ENCODE measurements around the gene IL17RD. TPM values are rescaled to one million over a fixed set of nuclear protein-coding genes. Genes with fewer than 3 reads are reported as not detected.

The IL17RD gene
- total and polyA plus RNA-seq, 7 experiments from 2014 or later = 0.03 to 0.05 TPM; not detected in 5

DNA sequence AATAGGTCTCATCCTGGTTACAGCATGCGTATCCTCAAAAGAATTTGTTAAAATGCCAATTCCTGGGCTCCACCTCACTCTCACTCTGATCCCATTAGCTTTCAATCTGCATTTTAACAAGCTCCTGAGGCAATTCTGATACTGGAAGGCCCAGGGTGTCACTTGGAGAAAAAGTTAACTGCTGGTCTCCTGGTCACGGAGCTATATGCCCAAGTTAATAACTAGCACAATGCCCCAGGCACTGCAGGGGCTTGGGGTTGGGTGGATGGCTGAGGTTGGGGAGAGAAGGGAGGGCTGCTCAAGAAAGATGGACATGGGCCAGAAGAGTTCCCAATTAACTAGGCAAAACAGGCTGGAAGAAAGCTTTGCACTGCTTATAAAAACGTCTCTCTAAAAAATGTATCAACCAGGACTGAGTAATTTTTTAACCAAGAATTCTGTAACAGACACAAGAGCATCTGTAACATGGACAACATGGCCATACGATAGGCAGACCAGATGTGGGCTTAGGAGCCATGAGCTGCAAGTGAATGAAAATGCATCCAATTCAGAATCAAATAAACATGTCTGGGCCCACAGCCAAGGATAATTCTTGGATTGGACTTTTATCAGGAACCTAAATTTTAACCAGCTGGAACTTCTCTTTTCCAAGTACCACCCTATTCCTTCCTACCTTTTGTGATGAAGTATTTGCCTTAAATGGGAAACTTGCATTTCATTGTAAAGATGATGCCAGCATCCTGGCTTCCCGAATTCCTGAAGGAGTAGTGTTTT lies 4.2 kb downstream of the IL17RD start:
- H3K36me3 ChIP-seq (ENCODE audit: control insufficient read depth in 2 of 3, insufficient read depth in 3 of 3, low read length in 3 of 3) = no peaks in the 10 kb centered on the region
- ChIA-PET POLR2A (no interaction called here), CTCF (no interaction called here)
- no peaks in the 10 kb centered on the region for H3K9me3 ChIP-seq (ENCODE audit: control insufficient read depth in 2 of 3, low read length in 3 of 3)
- DNase-seq = no peak
- Mint-ChIP-seq H3K27ac (peak overlapping the region in 1 of 9 donors; percentile 80), H3K9me3 (peaks cover 0 to 2% (median 0%) of the 10 kb centered on the region in 11 donors), H3K36me3 (peaks cover 0 to 4% (median 0%) of the 10 kb centered on the region in 5 donors), H3K27me3 (peaks cover 55 to 76% (median 71%) of the 10 kb centered on the region in 5 donors), H3K4me3 (no peak overlapping the region), H3K4me1 (peaks cover 15 to 31% (median 22%) of the 10 kb centered on the region in 7 donors)
- ATAC-seq = no peak
- peaks cover 0 to 3% of the 10 kb centered on the region in 2 donors for H3K27me3 ChIP-seq (ENCODE audit: control insufficient read depth in 2 of 2, insufficient read depth in 2 of 2, low read length in 2 of 2)
- no peak overlapping the region for H3K27ac ChIP-seq (ENCODE audit: low read depth, low read length)
- no peak overlapping the region for H3K4me3 ChIP-seq (ENCODE audit: low read length)
- peaks cover 0 to 5% of the 10 kb centered on the region in 2 donors for H3K4me1 ChIP-seq (ENCODE audit: control insufficient read depth in 2 of 2, insufficient read depth in 2 of 2, low read length in 2 of 2)
- intact Hi-C loops (cut with micrococcal nuclease) = loop anchor here in 1 of 2 donors (5.0 kb wide), 1 partner anchor 59 kb away; no protein-coding TSS in a partner anchor

DNA sequence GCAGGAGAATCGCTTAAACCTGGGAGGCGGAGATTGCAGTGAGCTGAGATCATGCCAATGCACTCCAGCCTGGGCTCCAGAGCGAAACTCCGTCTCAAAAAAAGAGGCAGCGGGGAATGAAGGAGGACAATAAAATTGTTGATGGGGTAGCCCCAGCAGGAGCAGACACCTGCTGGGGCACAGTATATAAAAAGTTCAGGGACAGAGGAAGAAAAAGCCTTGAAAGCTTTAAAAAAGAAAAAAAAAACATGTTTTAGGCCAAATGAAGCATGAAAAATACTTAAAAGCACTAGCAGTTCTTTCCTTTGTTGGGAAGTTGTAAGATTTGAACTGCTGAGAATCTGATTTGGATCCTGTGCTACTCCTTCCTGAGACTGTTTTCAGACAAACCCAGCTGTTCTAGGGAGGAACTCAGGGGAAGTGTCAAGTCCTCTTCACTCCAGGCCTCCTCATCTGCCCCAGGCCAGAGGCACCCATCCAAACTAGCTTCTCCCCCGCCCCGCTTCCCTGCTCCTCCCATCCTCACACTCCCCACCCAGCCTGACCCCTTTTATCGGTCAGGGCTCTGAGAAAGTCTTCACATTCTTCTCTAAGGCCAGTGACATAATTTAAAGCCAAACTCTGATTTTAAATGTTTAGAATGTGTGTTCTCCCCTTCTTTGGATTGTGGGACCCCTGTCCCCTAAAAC lies 4.9 kb downstream of the IL17RD start:
- ChIA-PET CTCF (no interaction called here), POLR2A (no interaction called here)
- no peaks in the 10 kb centered on the region for H3K36me3 ChIP-seq (ENCODE audit: control insufficient read depth in 2 of 3, insufficient read depth in 3 of 3, low read length in 3 of 3)
- DNase-seq (no peak), ATAC-seq (no peak)
- intact Hi-C loops (cut with micrococcal nuclease) = loop anchor here in 1 of 2 donors (5.0 kb wide), 1 partner anchor 58 kb away; no protein-coding TSS in a partner anchor
- H3K36me3 Mint-ChIP-seq = peaks cover 0 to 4% (median 0%) of the 10 kb centered on the region in 5 donors
- peak overlapping the region in 1 of 9 donors; percentile 80 for H3K27ac Mint-ChIP-seq
- H3K9me3 ChIP-seq (ENCODE audit: control insufficient read depth in 2 of 3, low read length in 3 of 3) = no peaks in the 10 kb centered on the region
- H3K27ac ChIP-seq (ENCODE audit: low read depth, low read length) = no peak overlapping the region
- H3K4me3 Mint-ChIP-seq = no peak overlapping the region
- H3K9me3 Mint-ChIP-seq = peaks cover 0 to 2% (median 0%) of the 10 kb centered on the region in 11 donors
- peaks cover 53 to 74% (median 65%) of the 10 kb centered on the region in 5 donors for H3K27me3 Mint-ChIP-seq
- H3K4me1 Mint-ChIP-seq = peaks cover 13 to 25% (median 17%) of the 10 kb centered on the region in 7 donors
- H3K27me3 ChIP-seq (ENCODE audit: control insufficient read depth in 2 of 2, insufficient read depth in 2 of 2, low read length in 2 of 2) = no peaks in the 10 kb centered on the region
- H3K4me1 ChIP-seq (ENCODE audit: control insufficient read depth in 2 of 2, insufficient read depth in 2 of 2, low read length in 2 of 2) = peaks cover 0 to 5% of the 10 kb centered on the region in 2 donors
- H3K4me3 ChIP-seq (ENCODE audit: low read length) = no peak overlapping the region

DNA sequence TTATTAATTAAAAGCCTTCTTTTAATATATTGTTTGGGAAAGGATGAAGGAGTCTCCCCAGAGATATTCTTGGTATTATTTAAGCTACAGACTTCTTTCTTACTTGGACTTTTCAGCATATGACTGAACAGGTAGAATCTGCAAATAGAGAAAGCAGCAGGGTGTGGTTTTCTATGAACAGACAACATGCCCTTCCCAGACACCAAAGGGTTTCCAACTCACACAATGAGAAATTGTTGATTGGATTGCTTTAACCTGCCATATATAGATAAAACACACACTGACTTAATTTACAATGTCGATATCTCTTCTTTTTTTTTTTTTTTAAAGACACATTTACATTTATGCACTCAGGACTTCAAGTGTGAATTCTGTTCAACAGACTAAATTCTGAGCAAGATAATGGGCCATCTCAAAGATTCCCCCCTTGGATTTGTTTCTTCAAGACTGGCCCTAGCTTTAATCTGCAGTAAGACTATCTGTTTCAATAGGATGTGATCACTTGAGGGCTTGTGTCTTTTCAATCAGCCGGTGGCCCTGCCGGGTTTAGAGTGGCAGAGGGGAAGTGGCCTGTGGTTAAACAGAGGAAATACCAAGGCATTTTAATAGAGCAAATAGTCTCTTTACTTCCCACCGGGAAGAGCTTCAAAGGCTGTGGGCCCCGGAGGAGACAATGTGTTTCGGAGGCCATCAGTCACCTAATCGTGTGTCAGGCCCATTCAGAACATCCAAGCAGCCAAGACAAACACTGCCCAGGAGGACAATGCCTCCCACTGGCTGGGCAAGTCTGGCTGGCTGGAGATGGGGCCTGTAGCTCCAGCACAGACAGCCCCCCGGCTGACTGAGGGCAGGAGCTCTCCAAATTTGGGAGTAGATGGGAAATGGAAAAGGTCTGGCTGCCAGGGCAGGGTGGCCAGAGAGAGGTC lies 6.1 kb downstream of the IL17RD start:
- DNase-seq (no peak), ATAC-seq (peak; percentile 40)
- peaks cover 0 to 5% of the 10 kb centered on the region in 2 donors for H3K4me1 ChIP-seq (ENCODE audit: control insufficient read depth in 2 of 2, insufficient read depth in 2 of 2, low read length in 2 of 2)
- H3K36me3 ChIP-seq (ENCODE audit: control insufficient read depth in 2 of 3, insufficient read depth in 3 of 3, low read length in 3 of 3) = no peaks in the 10 kb centered on the region
- H3K4me3 Mint-ChIP-seq = peak overlapping the region in 1 of 10 donors; percentile 5
- no peaks in the 10 kb centered on the region for H3K27me3 ChIP-seq (ENCODE audit: control insufficient read depth in 2 of 2, insufficient read depth in 2 of 2, low read length in 2 of 2)
- POLR2A ChIA-PET = interaction anchor here (0.7 kb wide), 1 partner anchor 18 kb away, joined by 3 read pairs; no protein-coding TSS in a partner anchor
- H3K4me1 Mint-ChIP-seq = peaks cover 8 to 20% (median 13%) of the 10 kb centered on the region in 7 donors
- CTCF ChIA-PET = interaction anchor here (0.6 kb wide), 1 partner anchor 1058 kb away, joined by 4 read pairs; no protein-coding TSS in a partner anchor
- peaks cover 54 to 81% (median 64%) of the 10 kb centered on the region in 5 donors for H3K27me3 Mint-ChIP-seq
- H3K36me3 Mint-ChIP-seq = peaks cover 0 to 4% (median 0%) of the 10 kb centered on the region in 5 donors
- intact Hi-C loops (cut with micrococcal nuclease) = no loop called here
- H3K27ac ChIP-seq (ENCODE audit: low read depth, low read length) = no peak overlapping the region
- H3K9me3 Mint-ChIP-seq = peaks cover 0 to 2% (median 0%) of the 10 kb centered on the region in 11 donors
- H3K27ac Mint-ChIP-seq = no peak overlapping the region
- H3K4me3 ChIP-seq (ENCODE audit: low read length) = no peak overlapping the region
- no peaks in the 10 kb centered on the region for H3K9me3 ChIP-seq (ENCODE audit: control insufficient read depth in 2 of 3, low read length in 3 of 3)

DNA sequence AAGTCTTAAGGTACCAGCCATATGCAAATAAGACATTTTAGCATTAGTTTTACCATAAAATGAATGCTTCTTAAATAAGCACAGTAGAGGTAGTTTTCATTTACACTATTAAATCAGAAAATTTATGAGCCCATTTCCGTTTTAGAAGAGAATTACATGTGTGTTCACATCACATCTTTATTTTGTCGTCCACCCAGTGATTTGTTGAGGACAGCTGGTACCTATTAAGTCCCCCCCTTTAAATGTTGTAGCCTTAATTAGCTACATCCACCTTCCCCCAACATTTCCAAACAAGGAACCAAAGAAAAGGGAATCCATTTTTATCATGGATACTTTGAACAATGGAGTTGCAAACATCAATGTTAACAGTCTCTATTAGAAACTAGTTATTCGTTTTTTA lies 6.8 kb downstream of the IL17RD start:
- peaks cover 50 to 77% (median 59%) of the 10 kb centered on the region in 5 donors for H3K27me3 Mint-ChIP-seq
- CTCF ChIA-PET = no interaction called here

DNA sequence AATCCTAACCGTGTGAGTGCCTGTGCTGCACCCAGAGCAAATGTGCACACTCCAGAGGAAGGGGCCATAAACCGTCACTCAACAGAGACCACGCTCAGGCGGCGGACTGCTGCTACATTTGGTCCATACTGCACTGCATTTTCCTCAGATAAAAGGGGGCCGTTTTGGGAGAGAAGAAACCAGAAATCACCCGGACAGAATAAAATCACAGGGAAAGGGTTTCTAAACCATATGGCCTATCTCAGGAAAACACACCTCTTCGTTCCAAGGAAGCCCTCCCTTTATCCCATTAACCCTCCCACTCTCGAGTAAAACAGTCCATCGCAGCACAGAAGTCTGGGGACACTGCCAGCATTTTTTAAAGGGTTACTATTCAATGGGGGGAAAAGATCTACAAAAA lies 7.6 kb downstream of the IL17RD start:
- ATAC-seq (no peak), DNase-seq (no peak)
- no peaks in the 10 kb centered on the region for H3K27me3 ChIP-seq (ENCODE audit: control insufficient read depth in 2 of 2, insufficient read depth in 2 of 2, low read length in 2 of 2)
- Mint-ChIP-seq H3K4me3 (no peak overlapping the region), H3K27me3 (peaks cover 45 to 74% (median 52%) of the 10 kb centered on the region in 5 donors), H3K36me3 (peaks cover 0 to 4% (median 0%) of the 10 kb centered on the region in 5 donors), H3K4me1 (peaks cover 7 to 13% (median 11%) of the 10 kb centered on the region in 7 donors), H3K9me3 (no peaks in the 10 kb centered on the region), H3K27ac (no peak overlapping the region)
- ChIA-PET CTCF (no interaction called here), POLR2A (no interaction called here)
- peaks cover 0 to 5% of the 10 kb centered on the region in 2 donors for H3K4me1 ChIP-seq (ENCODE audit: control insufficient read depth in 2 of 2, insufficient read depth in 2 of 2, low read length in 2 of 2)
- no peak overlapping the region for H3K4me3 ChIP-seq (ENCODE audit: low read length)
- intact Hi-C loops (cut with micrococcal nuclease) = no loop called here
- no peak overlapping the region for H3K27ac ChIP-seq (ENCODE audit: low read depth, low read length)
- no peaks in the 10 kb centered on the region for H3K36me3 ChIP-seq (ENCODE audit: control insufficient read depth in 2 of 3, insufficient read depth in 3 of 3, low read length in 3 of 3)
- no peaks in the 10 kb centered on the region for H3K9me3 ChIP-seq (ENCODE audit: control insufficient read depth in 2 of 3, low read length in 3 of 3)

More for the DNA sequence above, 6.8 kb downstream of the IL17RD start:
- intact Hi-C loops (cut with micrococcal nuclease) = no loop called here
- no peak for DNase-seq
- no peaks in the 10 kb centered on the region for H3K9me3 ChIP-seq (ENCODE audit: control insufficient read depth in 2 of 3, low read length in 3 of 3)
- H3K27ac Mint-ChIP-seq = no peak overlapping the region
- H3K4me1 ChIP-seq (ENCODE audit: control insufficient read depth in 2 of 2, insufficient read depth in 2 of 2, low read length in 2 of 2) = peaks cover 0 to 5% of the 10 kb centered on the region in 2 donors
- H3K36me3 Mint-ChIP-seq = peaks cover 0 to 4% (median 0%) of the 10 kb centered on the region in 5 donors
- no peaks in the 10 kb centered on the region for H3K36me3 ChIP-seq (ENCODE audit: control insufficient read depth in 2 of 3, insufficient read depth in 3 of 3, low read length in 3 of 3)
- H3K4me1 Mint-ChIP-seq = peaks cover 7 to 16% (median 11%) of the 10 kb centered on the region in 7 donors
- H3K27ac ChIP-seq (ENCODE audit: low read depth, low read length) = no peak overlapping the region
- H3K27me3 ChIP-seq (ENCODE audit: control insufficient read depth in 2 of 2, insufficient read depth in 2 of 2, low read length in 2 of 2) = no peaks in the 10 kb centered on the region
- H3K9me3 Mint-ChIP-seq = peaks cover 0 to 2% (median 0%) of the 10 kb centered on the region in 11 donors
- ATAC-seq = no peak
- POLR2A ChIA-PET = no interaction called here
- no peak overlapping the region for H3K4me3 ChIP-seq (ENCODE audit: low read length)
- H3K4me3 Mint-ChIP-seq = no peak overlapping the region

DNA sequence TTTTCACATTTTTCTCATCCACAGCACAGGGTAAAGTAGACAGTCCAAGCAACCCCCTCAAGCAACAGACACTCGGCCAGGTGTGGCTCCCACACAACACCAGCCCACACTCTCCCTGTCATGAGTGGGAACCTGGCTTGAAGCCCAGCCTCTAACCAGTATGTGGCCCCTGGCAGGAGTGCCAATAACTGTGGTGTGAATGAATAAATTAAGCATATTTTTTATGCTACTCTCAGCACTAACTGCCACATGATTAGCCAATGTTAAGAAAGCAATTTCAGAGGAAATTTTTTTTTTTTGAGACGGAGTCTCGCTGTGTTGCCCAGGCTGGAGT lies 9.9 kb downstream of the IL17RD start:
- peaks cover 0 to 5% of the 10 kb centered on the region in 2 donors for H3K4me1 ChIP-seq (ENCODE audit: control insufficient read depth in 2 of 2, insufficient read depth in 2 of 2, low read length in 2 of 2)
- no peak for DNase-seq
- no peak overlapping the region for H3K27ac ChIP-seq (ENCODE audit: low read depth, low read length)
- ChIA-PET CTCF (no interaction called here), POLR2A (no interaction called here)
- H3K36me3 Mint-ChIP-seq = no peaks in the 10 kb centered on the region
- H3K27me3 ChIP-seq (ENCODE audit: control insufficient read depth in 2 of 2, insufficient read depth in 2 of 2, low read length in 2 of 2) = no peaks in the 10 kb centered on the region
- no peak for ATAC-seq
- intact Hi-C loops (cut with micrococcal nuclease) = no loop called here
- H3K9me3 ChIP-seq (ENCODE audit: control insufficient read depth in 2 of 3, low read length in 3 of 3) = no peaks in the 10 kb centered on the region
- H3K27ac Mint-ChIP-seq = no peak overlapping the region
- H3K4me3 Mint-ChIP-seq = no peak overlapping the region
- no peaks in the 10 kb centered on the region for H3K9me3 Mint-ChIP-seq
- H3K27me3 Mint-ChIP-seq = peaks cover 28 to 75% (median 45%) of the 10 kb centered on the region in 5 donors
- no peak overlapping the region for H3K4me3 ChIP-seq (ENCODE audit: low read length)
- peaks cover 7 to 12% (median 10%) of the 10 kb centered on the region in 7 donors for H3K4me1 Mint-ChIP-seq
- H3K36me3 ChIP-seq (ENCODE audit: control insufficient read depth in 2 of 3, insufficient read depth in 3 of 3, low read length in 3 of 3) = no peaks in the 10 kb centered on the region
